Measurements from ENCODE around the gene MAZ. TPM values are rescaled to one million over a fixed set of nuclear protein-coding genes. Genes with fewer than 3 reads are reported as not detected.
"Not testable (repeated sequence)": the region's sequence is repeated elsewhere in the genome, so short reads cannot be mapped to it uniquely, and the experiment has no call there.

The MAZ gene
- polyA plus RNA-seq, 1 donor from 2014 or later = 147 TPM

DNA sequence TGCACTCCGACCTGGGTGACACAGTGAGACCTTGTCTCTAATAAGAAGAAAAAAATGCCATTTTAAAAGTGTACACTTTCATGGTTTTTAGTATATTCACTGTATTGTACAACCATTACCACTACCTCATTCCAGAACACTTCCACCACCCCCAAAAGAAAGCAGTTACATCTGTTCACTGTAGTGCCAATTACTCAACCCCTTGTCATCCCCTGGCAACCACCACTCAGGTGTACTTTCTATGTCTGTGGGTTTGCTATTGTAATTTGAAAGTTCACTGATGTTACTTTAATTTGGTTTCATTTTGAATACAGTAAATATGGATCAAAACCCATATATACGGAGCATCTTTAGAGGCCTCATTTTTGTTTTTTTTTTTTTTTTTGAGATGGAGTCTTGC, 22.2 kb upstream of the MAZ start:
- no peaks in the 10 kb centered on the region for H3K79me2 ChIP-seq (replicated peaks; ENCODE audit: insufficient read depth, low read length)
- H3F3A ChIP-seq (ENCODE audit: insufficient read depth, low read length, poor library complexity, severe bottlenecking) = no peaks in the 10 kb centered on the region
- H3K9me3 ChIP-seq (ENCODE audit: low read length) = no peaks in the 10 kb centered on the region
- no peak overlapping the region for H3K4me2 ChIP-seq (ENCODE audit: low read length)
- H3K27ac ChIP-seq (ENCODE audit: low read length) = no peak overlapping the region
- no peaks in the 10 kb centered on the region for H3K36me3 ChIP-seq (ENCODE audit: insufficient read depth, low read length)
- no peak overlapping the region for H3K4me3 ChIP-seq (ENCODE audit: low read length)
- no peak for TF ChIP-seq SMC3 (conservative IDR thresholded peaks at IDR 0.05; ENCODE audit: poor library complexity)
- TF ChIP-seq MXI1 (conservative IDR thresholded peaks at IDR 0.05; ENCODE audit: poor library complexity, severe bottlenecking) = no peak
- no peaks in the 10 kb centered on the region for H4K20me1 ChIP-seq (ENCODE audit: insufficient read depth)
- H2AFZ ChIP-seq (ENCODE audit: low read depth, low read length) = no peak overlapping the region
- no peaks in the 10 kb centered on the region for H3K9me2 ChIP-seq (ENCODE audit: insufficient read depth, low read length)
- no peak overlapping the region for H3K9ac ChIP-seq (ENCODE audit: low read length)
- H3K27me3 ChIP-seq (ENCODE audit: insufficient read depth, low read depth, low read length) = no peaks in the 10 kb centered on the region

DNA sequence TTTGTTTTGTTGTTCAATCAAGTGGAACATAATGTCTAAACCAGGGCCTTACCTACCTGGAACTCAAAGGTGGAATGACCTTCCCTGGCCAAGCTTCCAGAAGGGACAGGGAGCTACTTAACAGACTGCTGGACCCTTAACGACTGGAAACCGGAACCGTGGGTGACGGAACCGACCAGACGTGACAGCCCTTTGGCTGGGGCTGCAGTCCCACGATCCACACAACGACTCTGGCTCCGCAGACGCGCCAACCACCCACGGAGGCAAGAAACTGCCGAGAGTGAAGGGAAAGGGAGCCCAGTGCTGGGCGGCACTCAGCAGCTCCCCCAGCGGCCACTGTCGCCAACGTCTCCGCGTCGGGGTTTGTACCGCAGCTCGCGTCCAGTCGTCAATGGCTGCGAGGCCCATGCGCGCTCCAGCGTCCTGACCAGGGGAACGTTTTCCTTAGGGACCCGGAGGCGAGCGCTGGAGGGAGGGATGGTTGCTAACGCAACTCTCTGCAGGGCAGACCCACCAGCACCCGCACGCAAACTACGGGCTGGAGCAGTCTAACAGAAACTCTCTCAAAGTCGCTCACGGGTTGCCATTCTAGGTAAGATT, 21.3 kb upstream of the MAZ start:
- Histone ChIP-seq H3K4me3 (ENCODE audit: low read length) (no peak overlapping the region), H4K20me1 (ENCODE audit: insufficient read depth) (no peaks in the 10 kb centered on the region), H3K27me3 (ENCODE audit: insufficient read depth, low read depth, low read length) (no peaks in the 10 kb centered on the region), H3K27ac (ENCODE audit: low read length) (no peak overlapping the region), H3K9me3 (ENCODE audit: low read length) (no peaks in the 10 kb centered on the region), H3K4me2 (ENCODE audit: low read length) (no peak overlapping the region), H3K36me3 (ENCODE audit: insufficient read depth, low read length) (no peaks in the 10 kb centered on the region), H3K9me2 (ENCODE audit: insufficient read depth, low read length) (no peaks in the 10 kb centered on the region), H3K79me2 (replicated peaks; ENCODE audit: insufficient read depth, low read length) (no peaks in the 10 kb centered on the region), H3K9ac (ENCODE audit: low read length) (no peak overlapping the region), H2AFZ (ENCODE audit: low read depth, low read length) (no peak overlapping the region), H3F3A (ENCODE audit: insufficient read depth, low read length, poor library complexity, severe bottlenecking) (no peaks in the 10 kb centered on the region)
- TF ChIP-seq EZH2 (IDR thresholded peaks at IDR 0.05; ENCODE audit: borderline replicate concordance, insufficient read depth, low read length, poor library complexity, severe bottlenecking) = no peak
- TF ChIP-seq, protein P1, sequence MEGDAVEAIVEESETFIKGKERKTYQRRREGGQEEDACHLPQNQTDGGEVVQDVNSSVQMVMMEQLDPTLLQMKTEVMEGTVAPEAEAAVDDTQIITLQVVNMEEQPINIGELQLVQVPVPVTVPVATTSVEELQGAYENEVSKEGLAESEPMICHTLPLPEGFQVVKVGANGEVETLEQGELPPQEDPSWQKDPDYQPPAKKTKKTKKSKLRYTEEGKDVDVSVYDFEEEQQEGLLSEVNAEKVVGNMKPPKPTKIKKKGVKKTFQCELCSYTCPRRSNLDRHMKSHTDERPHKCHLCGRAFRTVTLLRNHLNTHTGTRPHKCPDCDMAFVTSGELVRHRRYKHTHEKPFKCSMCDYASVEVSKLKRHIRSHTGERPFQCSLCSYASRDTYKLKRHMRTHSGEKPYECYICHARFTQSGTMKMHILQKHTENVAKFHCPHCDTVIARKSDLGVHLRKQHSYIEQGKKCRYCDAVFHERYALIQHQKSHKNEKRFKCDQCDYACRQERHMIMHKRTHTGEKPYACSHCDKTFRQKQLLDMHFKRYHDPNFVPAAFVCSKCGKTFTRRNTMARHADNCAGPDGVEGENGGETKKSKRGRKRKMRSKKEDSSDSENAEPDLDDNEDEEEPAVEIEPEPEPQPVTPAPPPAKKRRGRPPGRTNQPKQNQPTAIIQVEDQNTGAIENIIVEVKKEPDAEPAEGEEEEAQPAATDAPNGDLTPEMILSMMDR (IDR thresholded peaks at IDR 0.05; ENCODE audit: poor library complexity, severe bottlenecking) = peak; percentile 48
- no peak for TF ChIP-seq SMC3 (conservative IDR thresholded peaks at IDR 0.05; ENCODE audit: poor library complexity)

DNA sequence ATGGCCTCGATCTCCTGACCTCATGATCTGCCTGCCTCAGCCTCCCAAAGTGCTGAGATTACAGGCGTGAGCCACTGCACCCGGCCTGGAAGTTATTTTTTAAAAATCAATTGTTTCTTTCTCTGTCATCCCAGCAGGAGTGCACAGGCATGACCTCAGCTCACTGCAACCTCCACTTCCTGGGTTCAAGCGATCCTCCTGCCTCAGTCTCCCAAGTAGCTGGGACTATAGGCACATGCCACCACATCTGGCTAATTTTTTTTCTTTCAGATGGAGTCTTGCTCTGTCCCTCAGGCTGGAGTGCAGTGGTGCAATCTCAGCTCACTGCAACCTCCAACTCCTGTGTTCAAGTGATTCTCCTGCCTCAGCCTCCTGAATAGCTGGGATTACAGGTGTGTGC, 19.2 kb upstream of the MAZ start:
- not testable (repeated sequence) for H3K27ac ChIP-seq (ENCODE audit: low read length); H3K9me3 ChIP-seq (ENCODE audit: low read length)

DNA sequence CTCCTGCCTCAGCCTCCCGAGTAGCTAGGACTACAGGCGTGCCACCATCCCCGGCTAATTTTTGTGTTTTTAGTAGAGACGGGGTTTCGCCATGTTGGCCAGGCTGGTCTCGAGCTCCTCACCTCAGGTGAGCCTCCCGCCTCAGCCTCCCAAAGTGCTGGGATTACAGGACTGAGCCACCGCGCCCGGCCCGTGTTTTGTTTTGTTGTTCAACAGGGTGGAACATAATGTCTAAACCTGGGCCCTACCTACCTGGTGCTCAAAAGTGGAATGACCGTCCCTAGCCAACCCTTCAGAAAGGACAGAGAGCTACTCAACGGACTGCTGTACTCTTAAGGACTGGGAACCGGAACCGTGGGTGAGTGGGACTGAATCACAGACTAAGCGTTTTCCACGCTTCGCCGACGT, 16.6 kb upstream of the MAZ start:
- H3K27me3 ChIP-seq (ENCODE audit: insufficient read depth, low read depth, low read length) = no peaks in the 10 kb centered on the region
- no peaks in the 10 kb centered on the region for H3K9me3 ChIP-seq (ENCODE audit: low read length)
- H3K79me2 ChIP-seq (replicated peaks; ENCODE audit: insufficient read depth, low read length) = peaks cover 37% of the 10 kb centered on the region
- H3K9me2 ChIP-seq (ENCODE audit: insufficient read depth, low read length) = no peaks in the 10 kb centered on the region
- H3K4me3 ChIP-seq (ENCODE audit: low read length) = peak overlapping the region; percentile 84
- H3K9ac ChIP-seq (ENCODE audit: low read length) = peak overlapping the region; percentile 67
- H3K4me2 ChIP-seq (ENCODE audit: low read length) = peak overlapping the region; percentile 49
- TF ChIP-seq EP300 (conservative IDR thresholded peaks at IDR 0.05; ENCODE audit: poor library complexity, severe bottlenecking) (no peak), MXI1 (conservative IDR thresholded peaks at IDR 0.05; ENCODE audit: poor library complexity, severe bottlenecking) (no peak), RAD21 (conservative IDR thresholded peaks at IDR 0.05) (no peak), EZH2 (IDR thresholded peaks at IDR 0.05; ENCODE audit: borderline replicate concordance, insufficient read depth, low read length, poor library complexity, severe bottlenecking) (no peak), TAF1 (IDR thresholded peaks at IDR 0.05; ENCODE audit: low read depth) (no peak), POLR2AphosphoS5 (IDR thresholded peaks at IDR 0.05) (no peak), SMC3 (conservative IDR thresholded peaks at IDR 0.05; ENCODE audit: poor library complexity) (no peak)
- TF ChIP-seq, protein P1 (IDR thresholded peaks at IDR 0.05; ENCODE audit: poor library complexity, severe bottlenecking) = no peak
- TF ChIP-seq, protein P2, sequence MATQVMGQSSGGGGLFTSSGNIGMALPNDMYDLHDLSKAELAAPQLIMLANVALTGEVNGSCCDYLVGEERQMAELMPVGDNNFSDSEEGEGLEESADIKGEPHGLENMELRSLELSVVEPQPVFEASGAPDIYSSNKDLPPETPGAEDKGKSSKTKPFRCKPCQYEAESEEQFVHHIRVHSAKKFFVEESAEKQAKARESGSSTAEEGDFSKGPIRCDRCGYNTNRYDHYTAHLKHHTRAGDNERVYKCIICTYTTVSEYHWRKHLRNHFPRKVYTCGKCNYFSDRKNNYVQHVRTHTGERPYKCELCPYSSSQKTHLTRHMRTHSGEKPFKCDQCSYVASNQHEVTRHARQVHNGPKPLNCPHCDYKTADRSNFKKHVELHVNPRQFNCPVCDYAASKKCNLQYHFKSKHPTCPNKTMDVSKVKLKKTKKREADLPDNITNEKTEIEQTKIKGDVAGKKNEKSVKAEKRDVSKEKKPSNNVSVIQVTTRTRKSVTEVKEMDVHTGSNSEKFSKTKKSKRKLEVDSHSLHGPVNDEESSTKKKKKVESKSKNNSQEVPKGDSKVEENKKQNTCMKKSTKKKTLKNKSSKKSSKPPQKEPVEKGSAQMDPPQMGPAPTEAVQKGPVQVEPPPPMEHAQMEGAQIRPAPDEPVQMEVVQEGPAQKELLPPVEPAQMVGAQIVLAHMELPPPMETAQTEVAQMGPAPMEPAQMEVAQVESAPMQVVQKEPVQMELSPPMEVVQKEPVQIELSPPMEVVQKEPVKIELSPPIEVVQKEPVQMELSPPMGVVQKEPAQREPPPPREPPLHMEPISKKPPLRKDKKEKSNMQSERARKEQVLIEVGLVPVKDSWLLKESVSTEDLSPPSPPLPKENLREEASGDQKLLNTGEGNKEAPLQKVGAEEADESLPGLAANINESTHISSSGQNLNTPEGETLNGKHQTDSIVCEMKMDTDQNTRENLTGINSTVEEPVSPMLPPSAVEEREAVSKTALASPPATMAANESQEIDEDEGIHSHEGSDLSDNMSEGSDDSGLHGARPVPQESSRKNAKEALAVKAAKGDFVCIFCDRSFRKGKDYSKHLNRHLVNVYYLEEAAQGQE (IDR thresholded peaks at IDR 0.05; ENCODE audit: borderline replicate concordance) = no peak
- no peaks in the 10 kb centered on the region for H3K36me3 ChIP-seq (ENCODE audit: insufficient read depth, low read length)
- no peaks in the 10 kb centered on the region for H3F3A ChIP-seq (ENCODE audit: insufficient read depth, low read length, poor library complexity, severe bottlenecking)
- peak overlapping the region; percentile 53 for H2AFZ ChIP-seq (ENCODE audit: low read depth, low read length)
- no peaks in the 10 kb centered on the region for H4K20me1 ChIP-seq (ENCODE audit: insufficient read depth)
- peak overlapping the region; percentile 72 for H3K27ac ChIP-seq (ENCODE audit: low read length)

More for the DNA sequence above, 19.2 kb upstream of the MAZ start:
- H3K4me3 ChIP-seq (ENCODE audit: low read length); H3K9me2 ChIP-seq (ENCODE audit: insufficient read depth, low read length); H2AFZ ChIP-seq (ENCODE audit: low read depth, low read length); H4K20me1 ChIP-seq (ENCODE audit: insufficient read depth); H3K9ac ChIP-seq (ENCODE audit: low read length); H3F3A ChIP-seq (ENCODE audit: insufficient read depth, low read length, poor library complexity, severe bottlenecking); H3K4me2 ChIP-seq (ENCODE audit: low read length); H3K36me3 ChIP-seq (ENCODE audit: insufficient read depth, low read length); H3K27me3 ChIP-seq (ENCODE audit: insufficient read depth, low read depth, low read length): not testable (repeated sequence)
- H3K79me2 ChIP-seq (replicated peaks; ENCODE audit: insufficient read depth, low read length) = peaks cover 14% of the 10 kb centered on the region
